SK-N-SH (cell line): Measurements from ENCODE around the gene FTO. TPM values are rescaled to one million over a fixed set of nuclear protein-coding genes. Genes with fewer than 3 reads are reported as not detected.

Experiments
- CTCF ChIA-PET: fragments of 300-600, 350-600 bp; formaldehyde crosslinking; extraction: SDS; loops from one replicate; lab custom pipeline; 2021; lab: Yijun Ruan, JAX
- POLR2A ChIA-PET: fragments of 350-600 bp; sonication (Branson Sonifier 250); formaldehyde crosslinking; extraction: SDS; loops from one replicate; lab custom pipeline; 2020; ENCODE audit warnings: antibody characterized with exemption, inconsistent platforms; lab: Yijun Ruan, JAX
- DNase-seq: peaks from one replicate; pipeline ENCODE4 v3.0.0; 2012
- H2AFZ ChIP-seq: fragments of 200-600 bp; sonication (generic); 2 replicates; pipeline ENCODE4 v1.8.1; 2016; ENCODE audit warnings: antibody characterized with exemption, mild to moderate bottlenecking, low read depth
- H3F3A ChIP-seq: fragments of 200-600 bp; sonication (generic); replicated peaks from 2 replicates; pipeline ENCODE3; 2016; ENCODE audit warnings: antibody characterized with exemption, mild to moderate bottlenecking; ENCODE audit not compliant: insufficient read depth
- H3K27ac ChIP-seq, 2 experiments: fragments of 200-500 bp in 1 of 2; fragments of 200-600 bp in 1 of 2; sonication (Bioruptor generic) in 1 of 2; sonication (generic), shearing (Covaris generic) in 1 of 2; 2 replicates each; pipeline versions ENCODE4 v1.5.1 to v1.6.1; 2014 to 2016; ENCODE audit warnings: low read depth in 2 of 2, inconsistent platforms in 1 of 2, low read length in 1 of 2, mild to moderate bottlenecking in 1 of 2, mixed read lengths in 1 of 2
- H3K27me3 ChIP-seq: fragments of 200-600 bp; sonication (generic), shearing (Covaris generic); 2 replicates; pipeline ENCODE4 v1.6.1; 2016; ENCODE audit warnings: mixed run types; ENCODE audit not compliant: insufficient read depth
- H3K36me3 ChIP-seq, 2 experiments: fragments of 200-500 bp in 1 of 2; fragments of 200-600 bp in 1 of 2; sonication (Bioruptor generic) in 1 of 2; sonication (generic) in 1 of 2; replicated peaks in 1 of 2; 2 replicates each; pipeline versions ENCODE3 to v1.5.1; 2014 to 2016; ENCODE audit warnings: low read length in 1 of 2, mild to moderate bottlenecking in 1 of 2; ENCODE audit not compliant: insufficient read depth in 2 of 2, control insufficient read depth in 1 of 2
- H3K4me1 ChIP-seq, 2 experiments: fragments of 200-500 bp in 1 of 2; fragments of 200-600 bp in 1 of 2; sonication (Bioruptor generic) in 1 of 2; sonication (generic), shearing (Covaris generic) in 1 of 2; 2 replicates each; pipeline versions ENCODE4 v1.5.1 to v1.6.1; 2014 to 2016; ENCODE audit warnings: low read depth in 1 of 2, low read length in 1 of 2, mixed run types in 1 of 2; ENCODE audit not compliant: insufficient read depth in 2 of 2, control insufficient read depth in 1 of 2
- H3K4me2 ChIP-seq: fragments of 200-600 bp; sonication (generic), shearing (Covaris generic); 2 replicates; pipeline ENCODE4 v1.6.1; 2017; ENCODE audit warnings: mixed run types
- H3K4me3 ChIP-seq, 2 experiments: fragments of 200-500 bp in 1 of 2; fragments of 200-600 bp in 1 of 2; sonication (Bioruptor generic) in 1 of 2; sonication (generic), shearing (Covaris generic) in 1 of 2; 2 replicates each; pipeline versions ENCODE4 v1.5.1 to v1.8.1; 2014 to 2016; ENCODE audit warnings: low read depth in 2 of 2, inconsistent platforms in 1 of 2, low read length in 1 of 2, mild to moderate bottlenecking in 1 of 2, mixed read lengths in 1 of 2, moderate library complexity in 1 of 2
- H3K79me2 ChIP-seq: fragments of 200-600 bp; sonication (generic); 2 replicates; pipeline ENCODE4 v1.8.1; 2017; ENCODE audit warnings: mild to moderate bottlenecking; ENCODE audit not compliant: insufficient read depth
- H3K9ac ChIP-seq: fragments of 200-600 bp; sonication (generic); 2 replicates; pipeline ENCODE4 v1.6.1; 2017; ENCODE audit warnings: mixed run types
- H3K9me2 ChIP-seq: fragments of 200-600 bp; sonication (generic); 2 replicates; pipeline ENCODE4 v1.6.1; 2017; ENCODE audit warnings: mixed run types
- H3K9me3 ChIP-seq: fragments of 200-600 bp; sonication (generic); 2 replicates; pipeline ENCODE4 v1.6.1; 2017; ENCODE audit warnings: mixed run types, mild to moderate bottlenecking, moderate library complexity
- H4K20me1 ChIP-seq: fragments of 200-600 bp; sonication (generic); 2 replicates; pipeline ENCODE4 v1.6.1; 2017; ENCODE audit warnings: mild to moderate bottlenecking, mixed run types; ENCODE audit not compliant: insufficient read depth
- CHD2 ChIP-seq: fragments of 150-350 bp; IDR thresholded peaks from 2 replicates; pipeline ENCODE4 v1.6.1; 2018; ENCODE audit warnings: low read length; ENCODE audit not compliant: partially characterized antibody
- EZH2phosphoT487 ChIP-seq: fragments of 200-600 bp; sonication (generic); IDR thresholded peaks from 2 replicates; pipeline ENCODE4 v1.6.1; 2017; ENCODE audit warnings: low read depth, mixed run types, mild to moderate bottlenecking, antibody characterized with exemption, moderate library complexity, borderline replicate concordance
- FOSL2 ChIP-seq: IDR thresholded peaks from 2 replicates; pipeline ENCODE4 v1.4.0; 2012; ENCODE audit warnings: low read depth, mild to moderate bottlenecking, moderate library complexity, borderline replicate concordance
- FOXJ3 ChIP-seq: sonication (generic); formaldehyde crosslinking; IDR thresholded peaks from 2 replicates; pipeline ENCODE4 v1.5.1; 2020; ENCODE audit warnings: mild to moderate bottlenecking, missing genetic modification reagents
- GABPA ChIP-seq: IDR thresholded peaks from 2 replicates; pipeline ENCODE4 v1.4.0; 2012; ENCODE audit warnings: low read depth, mild to moderate bottlenecking
- MXI1 ChIP-seq: IDR thresholded peaks from 2 replicates; pipeline ENCODE4 v1.6.1; 2012; ENCODE audit warnings: mild to moderate bottlenecking, low read depth, low read length, improper control_type of control experiment
- NRF1 ChIP-seq: IDR thresholded peaks from 2 replicates; pipeline ENCODE4 v1.6.1; 2012; ENCODE audit warnings: low read depth, mild to moderate bottlenecking, low read length
- RAD21 ChIP-seq: IDR thresholded peaks from 2 replicates; pipeline ENCODE4 v1.6.1; 2012; ENCODE audit warnings: mild to moderate bottlenecking, low read length
- RCOR1 ChIP-seq: fragments of 150-350 bp; IDR thresholded peaks from 2 replicates; pipeline ENCODE4 v1.6.1; 2017; ENCODE audit warnings: antibody characterized with exemption, low read length
- SIN3A ChIP-seq: IDR thresholded peaks from 2 replicates; pipeline ENCODE4 v1.6.1; 2012; ENCODE audit warnings: low read depth, mild to moderate bottlenecking, low read length, moderate library complexity, borderline replicate concordance
- SMC3 ChIP-seq: IDR thresholded peaks from 2 replicates; pipeline ENCODE4 v1.6.1; 2012; ENCODE audit warnings: low read depth, low read length, improper control_type of control experiment
- YY1 ChIP-seq: IDR thresholded peaks from 2 replicates; pipeline ENCODE4 v1.4.0; 2012; ENCODE audit warnings: low read depth, mild to moderate bottlenecking
- WGBS: methylation state at CpG from one replicate; pipeline ENCODE4 v1.1.6; 2017; ENCODE audit warnings: low lambda C conversion rate; 5-methylcytosine and 5-hydroxymethylcytosine counted together
- polyA plus RNA-seq, 3 experiments: library from polyadenylated mRNA; depleted of rRNA; stranded (reverse); fragments of >200 nt; gene quantifications; 2 replicates each; pipeline ENCODE4 v1.2.3, GENCODE V29; 2012
- TF ChIP-seq, protein P1 (sequence below): IDR thresholded peaks from 2 replicates; pipeline ENCODE4 v1.4.0; 2012; ENCODE audit warnings: low read depth, borderline replicate concordance
- TF ChIP-seq, protein P2 (sequence below): fragments of 200-600 bp; sonication (generic); IDR thresholded peaks from 2 replicates; pipeline ENCODE4 v1.6.1; 2017; ENCODE audit warnings: antibody characterized with exemption, mild to moderate bottlenecking, moderate library complexity
- TF ChIP-seq, protein P3 (sequence below): IDR thresholded peaks from 2 replicates; pipeline ENCODE4 v1.6.1; 2012; ENCODE audit warnings: mild to moderate bottlenecking, low read depth, low read length, moderate library complexity
- TF ChIP-seq, protein P4 (sequence below): IDR thresholded peaks from 2 replicates; pipeline ENCODE4 v1.4.0; 2012; ENCODE audit warnings: low read depth, borderline replicate concordance

FTO gene
- polyA plus RNA-seq, 1 of the 3 experiments (the other 2 are of a cell fraction), result 41.2 TPM

DNA sequence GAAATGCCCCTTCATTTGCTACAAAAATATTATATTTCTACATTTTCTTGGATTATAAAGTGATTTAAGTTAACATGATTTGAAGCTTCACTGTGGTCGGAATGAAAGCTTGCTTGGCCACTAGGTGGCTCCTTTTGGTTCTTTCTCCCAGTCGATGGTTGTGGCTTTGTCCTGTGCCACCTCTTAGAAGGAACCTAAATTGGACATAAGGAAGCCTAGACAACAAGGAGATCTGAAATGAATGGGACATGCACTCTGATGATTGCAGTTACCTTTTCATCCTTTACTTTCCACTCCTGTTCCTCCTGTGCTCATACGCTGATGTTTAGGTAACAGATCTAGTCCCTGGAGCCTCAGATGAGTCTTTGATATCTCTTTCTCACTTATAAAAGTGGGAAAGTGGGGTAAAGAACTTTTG, 39.2 kb downstream of the FTO start:
- H3K9me2 ChIP-seq, result no peaks in the 10 kb centered on the region
- POLR2A ChIA-PET, result no interaction called here
- 63% methylated on average over 3 of the region's 3 CpGs for WGBS
- TF ChIP-seq SMC3, result peak; percentile 13; the same call in 1 of the 2 replicates
- TF ChIP-seq, protein P1, sequence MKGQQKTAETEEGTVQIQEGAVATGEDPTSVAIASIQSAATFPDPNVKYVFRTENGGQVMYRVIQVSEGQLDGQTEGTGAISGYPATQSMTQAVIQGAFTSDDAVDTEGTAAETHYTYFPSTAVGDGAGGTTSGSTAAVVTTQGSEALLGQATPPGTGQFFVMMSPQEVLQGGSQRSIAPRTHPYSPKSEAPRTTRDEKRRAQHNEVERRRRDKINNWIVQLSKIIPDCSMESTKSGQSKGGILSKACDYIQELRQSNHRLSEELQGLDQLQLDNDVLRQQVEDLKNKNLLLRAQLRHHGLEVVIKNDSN, result no peak
- no peak for TF ChIP-seq NRF1
- no peak for TF ChIP-seq CHD2
- no peak for TF ChIP-seq SIN3A
- TF ChIP-seq, protein P2, sequence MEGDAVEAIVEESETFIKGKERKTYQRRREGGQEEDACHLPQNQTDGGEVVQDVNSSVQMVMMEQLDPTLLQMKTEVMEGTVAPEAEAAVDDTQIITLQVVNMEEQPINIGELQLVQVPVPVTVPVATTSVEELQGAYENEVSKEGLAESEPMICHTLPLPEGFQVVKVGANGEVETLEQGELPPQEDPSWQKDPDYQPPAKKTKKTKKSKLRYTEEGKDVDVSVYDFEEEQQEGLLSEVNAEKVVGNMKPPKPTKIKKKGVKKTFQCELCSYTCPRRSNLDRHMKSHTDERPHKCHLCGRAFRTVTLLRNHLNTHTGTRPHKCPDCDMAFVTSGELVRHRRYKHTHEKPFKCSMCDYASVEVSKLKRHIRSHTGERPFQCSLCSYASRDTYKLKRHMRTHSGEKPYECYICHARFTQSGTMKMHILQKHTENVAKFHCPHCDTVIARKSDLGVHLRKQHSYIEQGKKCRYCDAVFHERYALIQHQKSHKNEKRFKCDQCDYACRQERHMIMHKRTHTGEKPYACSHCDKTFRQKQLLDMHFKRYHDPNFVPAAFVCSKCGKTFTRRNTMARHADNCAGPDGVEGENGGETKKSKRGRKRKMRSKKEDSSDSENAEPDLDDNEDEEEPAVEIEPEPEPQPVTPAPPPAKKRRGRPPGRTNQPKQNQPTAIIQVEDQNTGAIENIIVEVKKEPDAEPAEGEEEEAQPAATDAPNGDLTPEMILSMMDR, result peak; percentile 69
- TF ChIP-seq, protein P3, sequence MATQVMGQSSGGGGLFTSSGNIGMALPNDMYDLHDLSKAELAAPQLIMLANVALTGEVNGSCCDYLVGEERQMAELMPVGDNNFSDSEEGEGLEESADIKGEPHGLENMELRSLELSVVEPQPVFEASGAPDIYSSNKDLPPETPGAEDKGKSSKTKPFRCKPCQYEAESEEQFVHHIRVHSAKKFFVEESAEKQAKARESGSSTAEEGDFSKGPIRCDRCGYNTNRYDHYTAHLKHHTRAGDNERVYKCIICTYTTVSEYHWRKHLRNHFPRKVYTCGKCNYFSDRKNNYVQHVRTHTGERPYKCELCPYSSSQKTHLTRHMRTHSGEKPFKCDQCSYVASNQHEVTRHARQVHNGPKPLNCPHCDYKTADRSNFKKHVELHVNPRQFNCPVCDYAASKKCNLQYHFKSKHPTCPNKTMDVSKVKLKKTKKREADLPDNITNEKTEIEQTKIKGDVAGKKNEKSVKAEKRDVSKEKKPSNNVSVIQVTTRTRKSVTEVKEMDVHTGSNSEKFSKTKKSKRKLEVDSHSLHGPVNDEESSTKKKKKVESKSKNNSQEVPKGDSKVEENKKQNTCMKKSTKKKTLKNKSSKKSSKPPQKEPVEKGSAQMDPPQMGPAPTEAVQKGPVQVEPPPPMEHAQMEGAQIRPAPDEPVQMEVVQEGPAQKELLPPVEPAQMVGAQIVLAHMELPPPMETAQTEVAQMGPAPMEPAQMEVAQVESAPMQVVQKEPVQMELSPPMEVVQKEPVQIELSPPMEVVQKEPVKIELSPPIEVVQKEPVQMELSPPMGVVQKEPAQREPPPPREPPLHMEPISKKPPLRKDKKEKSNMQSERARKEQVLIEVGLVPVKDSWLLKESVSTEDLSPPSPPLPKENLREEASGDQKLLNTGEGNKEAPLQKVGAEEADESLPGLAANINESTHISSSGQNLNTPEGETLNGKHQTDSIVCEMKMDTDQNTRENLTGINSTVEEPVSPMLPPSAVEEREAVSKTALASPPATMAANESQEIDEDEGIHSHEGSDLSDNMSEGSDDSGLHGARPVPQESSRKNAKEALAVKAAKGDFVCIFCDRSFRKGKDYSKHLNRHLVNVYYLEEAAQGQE, result no peak
- TF ChIP-seq GABPA, result no peak
- TF ChIP-seq YY1, result no peak
- TF ChIP-seq FOXJ3 (CRISPR knock-in tag), result no peak
- TF ChIP-seq, protein P4, sequence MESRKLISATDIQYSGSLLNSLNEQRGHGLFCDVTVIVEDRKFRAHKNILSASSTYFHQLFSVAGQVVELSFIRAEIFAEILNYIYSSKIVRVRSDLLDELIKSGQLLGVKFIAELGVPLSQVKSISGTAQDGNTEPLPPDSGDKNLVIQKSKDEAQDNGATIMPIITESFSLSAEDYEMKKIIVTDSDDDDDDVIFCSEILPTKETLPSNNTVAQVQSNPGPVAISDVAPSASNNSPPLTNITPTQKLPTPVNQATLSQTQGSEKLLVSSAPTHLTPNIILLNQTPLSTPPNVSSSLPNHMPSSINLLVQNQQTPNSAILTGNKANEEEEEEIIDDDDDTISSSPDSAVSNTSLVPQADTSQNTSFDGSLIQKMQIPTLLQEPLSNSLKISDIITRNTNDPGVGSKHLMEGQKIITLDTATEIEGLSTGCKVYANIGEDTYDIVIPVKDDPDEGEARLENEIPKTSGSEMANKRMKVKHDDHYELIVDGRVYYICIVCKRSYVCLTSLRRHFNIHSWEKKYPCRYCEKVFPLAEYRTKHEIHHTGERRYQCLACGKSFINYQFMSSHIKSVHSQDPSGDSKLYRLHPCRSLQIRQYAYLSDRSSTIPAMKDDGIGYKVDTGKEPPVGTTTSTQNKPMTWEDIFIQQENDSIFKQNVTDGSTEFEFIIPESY, result no peak
- peak; percentile 41 for TF ChIP-seq RAD21
- no peak for TF ChIP-seq EZH2phosphoT487
- no peak for TF ChIP-seq FOSL2
- no peak for TF ChIP-seq RCOR1
- TF ChIP-seq MXI1, result no peak
- TF ChIP-seq, all 33 proteins: peak for 3
- no peak overlapping the region for H3K9ac ChIP-seq
- no peak overlapping the region for H3K4me2 ChIP-seq
- peaks cover 10% of the 10 kb centered on the region for H4K20me1 ChIP-seq
- H3F3A ChIP-seq, result peaks cover 6% of the 10 kb centered on the region
- H3K27me3 ChIP-seq, result no peaks in the 10 kb centered on the region
- peaks cover 47% of the 10 kb centered on the region for H3K79me2 ChIP-seq
- no peak overlapping the region for H3K27ac ChIP-seq
- CTCF ChIA-PET, result interaction anchor here (0.6 to 3.2 kb wide), 14 partner anchors 9 to 1186 kb away, joined by 3 to 37 read pairs (median 4); partner anchors contain the start of gene FTO
- 0 out of 2 replicates have a peak, but pooled peaks cover 4% of the 10 kb centered on the region for H3K9me3 ChIP-seq
- no peak for DNase-seq
- H3K36me3 ChIP-seq, result peaks cover 0 to 3% of the 10 kb centered on the region in 2 experiments
- no peak overlapping the region; a peak in 1 of 4 replicates for H3K4me3 ChIP-seq
- no peak overlapping the region for H2AFZ ChIP-seq
- H3K4me1 ChIP-seq, result peaks cover 0 to 19% of the 10 kb centered on the region in 2 experiments; a peak in 2 of 4 replicates
